Ovary (tissue), 3 donors: Measurements from ENCODE around the gene UBQLNL.

ENCODE experiments used
- EP300 ChIP-seq: sonication (generic); formaldehyde crosslinking; IDR thresholded peaks from one replicate; pipeline ENCODE4 v1.6.1; 2017; ENCODE audit warnings: antibody characterized with exemption
- TF ChIP-seq, protein P1 (sequence below), 3 donors: fragments of 450-650 bp in 2 of 3; fragments of 200-600 bp in 1 of 3; IDR thresholded peaks; one replicate each; pipeline versions ENCODE4 v1.5.1 to v1.8.0; 2016 to 2022; ENCODE audit warnings: antibody characterized with exemption in 3 of 3, mild to moderate bottlenecking in 1 of 3
- donor health status: DM: no; HTN: no; CAD: no.

- no peak for TF ChIP-seq EP300
- TF ChIP-seq, protein P1, sequence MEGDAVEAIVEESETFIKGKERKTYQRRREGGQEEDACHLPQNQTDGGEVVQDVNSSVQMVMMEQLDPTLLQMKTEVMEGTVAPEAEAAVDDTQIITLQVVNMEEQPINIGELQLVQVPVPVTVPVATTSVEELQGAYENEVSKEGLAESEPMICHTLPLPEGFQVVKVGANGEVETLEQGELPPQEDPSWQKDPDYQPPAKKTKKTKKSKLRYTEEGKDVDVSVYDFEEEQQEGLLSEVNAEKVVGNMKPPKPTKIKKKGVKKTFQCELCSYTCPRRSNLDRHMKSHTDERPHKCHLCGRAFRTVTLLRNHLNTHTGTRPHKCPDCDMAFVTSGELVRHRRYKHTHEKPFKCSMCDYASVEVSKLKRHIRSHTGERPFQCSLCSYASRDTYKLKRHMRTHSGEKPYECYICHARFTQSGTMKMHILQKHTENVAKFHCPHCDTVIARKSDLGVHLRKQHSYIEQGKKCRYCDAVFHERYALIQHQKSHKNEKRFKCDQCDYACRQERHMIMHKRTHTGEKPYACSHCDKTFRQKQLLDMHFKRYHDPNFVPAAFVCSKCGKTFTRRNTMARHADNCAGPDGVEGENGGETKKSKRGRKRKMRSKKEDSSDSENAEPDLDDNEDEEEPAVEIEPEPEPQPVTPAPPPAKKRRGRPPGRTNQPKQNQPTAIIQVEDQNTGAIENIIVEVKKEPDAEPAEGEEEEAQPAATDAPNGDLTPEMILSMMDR (IDR thresholded peaks at IDR 0.05), result no peak
Observed at GRCh38 chr11:5507933-5508305, 8.6 kb downstream of the UBQLNL start.
